ENCODE measurements around the gene WDR27. TPM values are rescaled to one million over a fixed set of nuclear protein-coding genes. Genes with fewer than 3 reads are reported as not detected.

WDR27 gene
- polyA plus RNA-seq, 2 of the 4 experiments (the other 2 are of a cell fraction) = 18.9 to 36.1 TPM

- no peak for DNase-seq (ENCODE audit: low read depth in 1 of 2, low spot score in 1 of 2)
- TF ChIP-seq USF2 (IDR thresholded peaks at IDR 0.05) (no peak), MAFK (IDR thresholded peaks at IDR 0.05; ENCODE audit: partially characterized antibody) (peak; percentile 67)
- 72% methylated on average over 14 of the region's 14 CpGs for WGBS (ENCODE audit: missing lambda C conversion rate)
- Histone ChIP-seq H3K9me3 (no peaks in the 10 kb centered on the region), H3K4me3 (no peak overlapping the region), H3K27ac (no peak overlapping the region), H3K4me1 (no peaks in the 10 kb centered on the region), H3K4me2 (no peak overlapping the region)
- ATAC-seq = no peak
- ChIA-PET POLR2A (no interaction called here), CTCF (interaction anchor here (0.9 kb wide), 1 partner anchor 168 kb away, joined by 3 read pairs; no protein-coding TSS in a partner anchor)
- no peak for FAIRE-seq
Measured at GRCh38 chr6:169451065-169451838, 250.6 kb downstream of the WDR27 start.

- ATAC-seq (no peak), DNase-seq (ENCODE audit: low read depth in 1 of 2, low spot score in 1 of 2) (no peak), FAIRE-seq (no peak)
- no peak for TF ChIP-seq MYC (IDR thresholded peaks at IDR 0.05; ENCODE audit: borderline replicate concordance, low read length)
- no peak for TF ChIP-seq CEBPB (IDR thresholded peaks at IDR 0.05)
- no peak for TF ChIP-seq EP300 (IDR thresholded peaks at IDR 0.05)
- no peak for TF ChIP-seq CTCF (IDR thresholded peaks at IDR 0.05)
- TF ChIP-seq KDM1A (IDR thresholded peaks at IDR 0.05; ENCODE audit: low read depth) = no peak
- TF ChIP-seq CHD2 (IDR thresholded peaks at IDR 0.05; ENCODE audit: low read length, partially characterized antibody) = no peak
- no peak for TF ChIP-seq HES2 (IDR thresholded peaks at IDR 0.05)
- no peak for TF ChIP-seq CHD4 (IDR thresholded peaks at IDR 0.05; ENCODE audit: borderline replicate concordance)
- no peak for TF ChIP-seq MAZ (IDR thresholded peaks at IDR 0.05; ENCODE audit: borderline replicate concordance, low read depth, low read length)
- no peak for TF ChIP-seq BCL3 (IDR thresholded peaks at IDR 0.05)
- no peak for TF ChIP-seq KDM5A (IDR thresholded peaks at IDR 0.05)
- TF ChIP-seq ZFP36 (IDR thresholded peaks at IDR 0.05; ENCODE audit: borderline replicate concordance, partially characterized antibody) = no peak
- TF ChIP-seq HMGXB4 (CRISPR knock-in tag; IDR thresholded peaks at IDR 0.05; ENCODE audit: borderline replicate concordance) = no peak
- Histone ChIP-seq H3K4me2 (no peak overlapping the region), H3K4me3 (no peak overlapping the region), H3K4me1 (no peaks in the 10 kb centered on the region), H3K9me3 (no peaks in the 10 kb centered on the region), H3K27ac (no peak overlapping the region)
- ChIA-PET POLR2A (no interaction called here), CTCF (interaction anchor here (0.9 kb wide), 1 partner anchor 169 kb away, joined by 3 read pairs; no protein-coding TSS in a partner anchor)
- WGBS (ENCODE audit: missing lambda C conversion rate) = 74% methylated on average over 11 of the region's 12 CpGs
Measured at GRCh38 chr6:169450097-169450496, 251.7 kb downstream of the WDR27 start.

- no peaks in the 10 kb centered on the region for H3K9me3 ChIP-seq
- H3K27ac ChIP-seq = no peak overlapping the region
- WGBS (ENCODE audit: missing lambda C conversion rate) = 50% methylated on average over 4 of the region's 6 CpGs
- ATAC-seq (no peak), DNase-seq (ENCODE audit: low read depth in 1 of 2, low spot score in 1 of 2) (no peak), FAIRE-seq (no peak)
- CTCF ChIA-PET = no interaction called here
- H3K4me1 ChIP-seq = no peaks in the 10 kb centered on the region
- POLR2A ChIA-PET = no interaction called here
- no peak overlapping the region for H3K4me2 ChIP-seq
- H3K4me3 ChIP-seq = no peak overlapping the region
- no peak for TF ChIP-seq ATOH8 (CRISPR knock-in tag; IDR thresholded peaks at IDR 0.05; ENCODE audit: low read depth)
- TF ChIP-seq HOXB13 (CRISPR knock-in tag; IDR thresholded peaks at IDR 0.05; ENCODE audit: low read depth) = no peak
- no peak for TF ChIP-seq ZNF302 (CRISPR knock-in tag; IDR thresholded peaks at IDR 0.05)
- TF ChIP-seq FOSL2 (IDR thresholded peaks at IDR 0.05) = no peak
- no peak for TF ChIP-seq FOSL2 (CRISPR knock-in tag; IDR thresholded peaks at IDR 0.05)
- TF ChIP-seq HEYL (CRISPR knock-in tag; IDR thresholded peaks at IDR 0.05) = no peak
- TF ChIP-seq RAD21 (conservative IDR thresholded peaks at IDR 0.05 in 1 of 2, IDR thresholded peaks at IDR 0.05 in 1 of 2) = no peak
- no peak for TF ChIP-seq E2F6 (IDR thresholded peaks at IDR 0.05; ENCODE audit: borderline replicate concordance, low read depth)
- TF ChIP-seq JUNB (IDR thresholded peaks at IDR 0.05) = no peak
- no peak for TF ChIP-seq ZFP36 (IDR thresholded peaks at IDR 0.05; ENCODE audit: borderline replicate concordance, partially characterized antibody)
Measured at GRCh38 chr6:169449221-169449620, 252.6 kb downstream of the WDR27 start.
